Right ventricle myocardium inferior (tissue), 1 donor: ENCODE results near the gene ZG16B. TPM values are rescaled to one million over a fixed set of nuclear protein-coding genes. Genes with fewer than 3 reads are reported as not detected.

Source experiments
- ATAC-seq: fragments of 200-7000 bp; cut with Tn5 transposase; one replicate; pipeline ENCODE4 v1.9.1; 2020; ENCODE audit warnings: mild to moderate bottlenecking, moderate library complexity
- DNase-seq: peaks from one replicate; pipeline ENCODE4 v3.0.0; 2021; ENCODE audit errors: missing footprints
- intact Hi-C: fragments of 100-400 bp; cut with DNase I; formaldehyde crosslinking; loops from one replicate; pipeline ENCODE4 v1.11.0; 2022
- total RNA-seq: library from RNA; stranded (reverse); fragmentation: NEBNext Ultra II Directional; extraction: Animal tissue kit (Norgen Biotek cat#: 25700); gene quantifications from one replicate; pipeline ENCODE4 v1.2.1, GENCODE V29; 2021
- donor health status: DM: no; HTN: yes; CAD: no; lungs with severe emphysema.

The ZG16B gene
- total RNA-seq, 1 donor from 2014 or later: 0.35 TPM

DNA sequence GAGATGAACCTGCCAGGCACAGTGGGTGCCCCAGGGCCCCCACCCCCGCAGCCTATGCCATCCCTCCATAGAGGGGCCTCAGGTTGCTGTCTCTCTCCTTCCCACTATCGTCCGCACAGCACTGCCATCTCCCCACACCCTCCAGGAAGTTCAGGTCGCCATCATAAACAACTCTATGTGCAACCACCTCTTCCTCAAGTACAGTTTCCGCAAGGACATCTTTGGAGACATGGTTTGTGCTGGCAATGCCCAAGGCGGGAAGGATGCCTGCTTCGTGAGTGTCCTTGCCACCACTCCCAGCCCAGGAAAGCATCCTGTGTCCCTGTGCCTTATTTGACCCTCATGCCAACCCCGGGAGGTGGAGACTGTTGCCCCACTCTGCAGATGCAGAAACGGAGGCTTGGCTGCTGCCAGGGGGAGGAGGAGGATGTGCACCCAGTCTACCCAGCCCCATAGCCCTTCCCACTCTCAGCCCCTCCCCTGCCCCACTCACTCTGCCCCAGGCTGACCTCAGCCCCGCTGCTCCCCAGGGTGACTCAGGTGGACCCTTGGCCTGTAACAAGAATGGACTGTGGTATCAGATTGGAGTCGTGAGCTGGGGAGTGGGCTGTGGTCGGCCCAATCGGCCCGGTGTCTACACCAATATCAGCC lies 9.1 kb upstream of the ZG16B start:
- DNase-seq (no peak), ATAC-seq (no peak)
- intact Hi-C loops: no loop called here

DNA sequence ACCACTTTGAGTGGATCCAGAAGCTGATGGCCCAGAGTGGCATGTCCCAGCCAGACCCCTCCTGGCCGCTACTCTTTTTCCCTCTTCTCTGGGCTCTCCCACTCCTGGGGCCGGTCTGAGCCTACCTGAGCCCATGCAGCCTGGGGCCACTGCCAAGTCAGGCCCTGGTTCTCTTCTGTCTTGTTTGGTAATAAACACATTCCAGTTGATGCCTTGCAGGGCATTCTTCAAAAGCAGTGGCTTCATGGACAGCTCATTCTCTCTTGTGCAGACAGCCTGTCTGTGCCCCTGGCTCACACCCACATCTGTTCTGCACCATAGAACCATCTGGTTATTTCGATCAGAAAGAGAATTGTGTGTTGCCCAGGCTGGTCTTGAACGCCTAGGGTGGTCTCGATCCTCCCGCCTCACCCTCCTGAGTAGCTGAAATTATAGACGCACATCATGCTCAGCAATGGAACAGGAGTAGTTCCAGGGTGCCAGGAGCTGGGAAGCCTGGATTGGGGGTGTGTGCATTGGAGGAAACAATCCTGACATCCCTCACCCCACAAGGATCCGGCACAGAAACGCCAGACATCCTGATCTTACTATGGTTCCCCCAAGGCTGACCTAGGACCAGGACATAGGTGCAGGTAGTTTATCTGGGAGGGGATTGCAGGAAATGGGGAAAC lies 8.5 kb upstream of the ZG16B start:
- no peak for DNase-seq
- intact Hi-C loops: no loop called here
- no peak for ATAC-seq

DNA sequence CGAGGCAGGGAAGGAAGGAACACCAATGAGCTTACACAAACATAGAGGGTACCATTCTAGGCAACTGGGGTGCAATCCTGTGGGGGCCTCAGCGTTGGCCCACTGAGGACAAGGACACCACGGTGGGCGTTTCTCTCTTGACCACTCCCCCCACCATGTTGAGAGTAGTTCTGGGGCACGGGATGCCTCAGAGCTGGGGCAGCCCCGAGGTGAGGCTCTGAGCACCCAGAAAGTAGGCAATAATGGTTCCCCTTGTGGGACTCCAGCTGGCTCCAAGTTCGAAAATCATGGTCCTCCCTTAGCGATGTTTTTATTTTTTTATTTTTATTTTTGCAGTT lies 8.0 kb upstream of the ZG16B start:
- no peak for ATAC-seq
- no peak for DNase-seq
- intact Hi-C loops: no loop called here

DNA sequence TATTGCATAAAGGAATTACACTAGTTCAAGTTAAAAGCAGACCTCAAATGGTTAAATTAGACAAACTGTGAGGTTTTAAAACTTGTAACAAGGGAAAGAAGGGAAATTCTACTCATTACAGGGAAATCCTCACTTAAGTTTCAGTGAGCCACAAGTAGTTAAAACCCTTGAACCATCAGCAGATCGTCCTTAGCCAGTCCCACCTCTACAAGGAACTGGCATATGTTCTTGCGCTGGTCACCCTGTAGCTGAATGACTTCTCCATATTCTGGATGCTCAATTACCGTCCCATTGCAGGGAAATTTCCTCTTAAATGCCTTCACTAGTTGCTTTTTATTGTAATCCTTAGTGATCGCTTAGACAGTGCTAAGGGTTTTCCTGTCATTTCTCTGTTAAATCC lies 7.6 kb upstream of the ZG16B start:
- intact Hi-C loops: no loop called here
- ATAC-seq (no peak), DNase-seq (no peak)

DNA sequence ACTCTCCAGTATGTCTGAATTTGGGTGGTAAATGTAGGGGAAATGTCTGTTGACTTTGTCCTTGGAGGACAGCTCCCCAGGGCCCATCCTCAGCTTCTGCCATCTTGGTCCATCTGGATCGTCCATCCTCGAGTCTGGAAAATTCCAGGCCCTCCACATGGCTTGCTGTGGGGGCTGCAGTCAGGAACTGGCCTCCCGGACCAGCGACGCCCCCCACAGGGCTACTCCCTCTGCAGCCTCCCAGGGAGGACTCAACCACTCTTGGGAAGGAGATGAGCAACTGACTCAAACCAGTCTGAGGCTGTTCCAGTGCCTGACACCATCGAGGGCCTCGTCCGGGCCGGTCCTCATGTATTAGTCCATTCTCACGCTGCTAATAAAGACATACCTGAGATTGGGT lies 5.5 kb upstream of the ZG16B start:
- DNase-seq (no peak), ATAC-seq (no peak)
- intact Hi-C loops: no loop called here

DNA sequence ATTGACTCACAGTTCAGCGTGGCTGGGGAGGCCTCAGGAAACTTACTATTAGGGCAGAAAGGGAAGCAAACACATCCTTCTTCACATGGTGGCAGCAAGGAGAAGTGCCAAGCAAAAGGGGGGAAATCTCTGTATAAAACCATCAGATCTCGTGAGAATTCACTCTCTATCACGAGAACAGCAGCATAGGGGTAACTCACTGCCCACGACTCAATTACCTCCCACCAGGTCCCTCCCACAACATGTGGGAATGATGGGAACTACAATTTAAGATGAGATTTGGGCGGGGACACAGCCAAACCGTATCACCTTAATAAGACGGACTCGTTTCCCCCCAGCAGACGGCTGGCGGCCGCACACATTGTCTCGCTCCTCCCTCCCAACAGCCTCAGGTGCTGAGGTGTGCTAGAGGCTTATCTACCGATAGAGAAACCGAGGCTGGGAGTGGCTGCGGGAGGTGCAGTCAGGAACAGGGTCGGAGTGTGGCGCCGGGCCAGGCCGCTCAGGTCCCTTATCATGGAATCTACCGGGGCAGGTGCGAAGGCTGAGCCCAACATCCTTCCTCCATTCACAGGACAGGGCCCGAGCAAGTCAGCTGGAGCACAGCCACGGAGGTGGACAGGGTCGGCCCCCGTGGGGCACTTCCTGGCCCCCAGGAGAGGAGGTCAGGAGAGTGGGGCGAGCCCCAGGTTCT lies 4.9 kb upstream of the ZG16B start:
- ATAC-seq (no peak), DNase-seq (no peak)
- intact Hi-C loops: no loop called here

DNA sequence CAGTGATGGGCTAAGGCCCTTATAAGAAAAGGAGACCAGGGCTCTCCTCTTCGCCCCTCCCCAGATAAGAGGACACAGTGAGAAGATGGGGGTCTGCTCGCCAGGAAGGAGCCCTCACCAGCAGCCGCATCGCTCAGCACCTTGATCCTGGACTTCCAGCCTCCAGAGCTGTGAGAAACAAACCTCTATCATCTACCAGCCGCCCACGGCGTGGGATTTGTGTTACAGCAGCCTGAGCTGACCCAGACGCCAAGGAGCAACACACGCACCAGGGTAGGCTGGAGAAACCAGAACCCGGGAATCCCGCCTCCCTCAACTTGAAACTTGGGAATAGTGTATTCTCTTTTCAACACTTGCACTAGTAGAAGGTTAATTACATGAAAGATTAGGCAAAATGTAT lies 4.2 kb upstream of the ZG16B start:
- intact Hi-C loops: no loop called here
- no peak for ATAC-seq
- no peak for DNase-seq

DNA sequence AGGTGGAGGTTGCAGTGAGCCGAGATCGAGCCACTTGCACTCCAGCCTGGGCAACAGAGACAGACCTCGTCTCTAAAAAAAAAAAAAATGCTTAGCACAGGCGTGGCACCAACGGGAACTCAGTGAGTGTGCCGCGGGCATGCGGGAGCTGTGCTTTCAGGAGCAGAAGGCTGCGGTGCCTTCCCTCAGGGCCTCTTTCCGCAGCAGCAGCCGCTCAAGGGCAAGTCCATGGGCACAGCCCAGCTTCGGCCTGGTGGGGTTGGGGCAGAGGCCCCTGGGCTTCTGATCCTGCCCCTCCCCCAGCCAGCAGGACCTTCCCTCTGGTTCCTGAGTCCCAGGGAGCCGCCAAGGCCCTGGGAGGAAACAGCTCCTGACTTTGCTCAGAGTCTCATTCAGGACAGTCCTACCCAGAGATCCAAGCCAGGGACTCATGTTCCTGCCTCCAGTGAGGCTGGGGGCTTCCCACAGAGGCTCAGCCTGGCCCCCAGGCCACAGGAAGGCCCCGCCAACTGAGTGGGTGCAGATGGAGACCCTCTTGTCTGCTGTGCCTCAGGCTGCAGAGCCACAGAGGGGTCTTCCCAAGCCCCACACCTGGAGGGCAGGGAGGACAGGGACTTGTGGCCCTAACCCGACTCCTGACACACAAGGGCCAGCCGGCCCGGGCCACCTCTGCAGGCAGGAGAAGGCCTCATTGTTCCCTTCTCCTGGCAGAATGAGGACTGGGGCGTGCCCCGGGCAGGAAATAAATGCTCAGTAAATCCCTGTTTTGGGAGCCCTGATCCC lies 3.3 kb upstream of the ZG16B start:
- ATAC-seq (no peak), DNase-seq (no peak)
- intact Hi-C loops: no loop called here

DNA sequence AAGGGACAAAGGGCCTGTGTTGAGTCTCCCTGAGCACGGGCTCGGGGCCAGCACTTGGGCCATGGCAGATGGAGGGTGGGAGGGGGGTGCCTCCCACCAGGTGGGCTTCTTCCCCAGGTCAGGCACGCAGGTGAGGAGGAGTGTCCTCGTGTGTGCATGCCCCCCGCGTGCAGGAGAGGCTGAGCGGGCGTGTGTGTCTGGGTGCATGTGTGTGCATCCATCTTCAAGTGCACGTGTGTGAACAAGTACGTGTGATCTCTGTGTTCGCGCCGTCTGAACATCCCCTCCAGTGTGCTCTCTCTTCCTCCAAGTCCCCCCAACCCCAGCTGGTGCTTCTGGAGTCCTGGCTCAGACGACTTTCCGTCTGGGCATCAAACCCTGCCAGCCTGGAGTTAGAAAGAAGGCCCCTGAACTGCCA lies 2.7 kb upstream of the ZG16B start:
- intact Hi-C loops: no loop called here
- DNase-seq (no peak), ATAC-seq (no peak)

DNA sequence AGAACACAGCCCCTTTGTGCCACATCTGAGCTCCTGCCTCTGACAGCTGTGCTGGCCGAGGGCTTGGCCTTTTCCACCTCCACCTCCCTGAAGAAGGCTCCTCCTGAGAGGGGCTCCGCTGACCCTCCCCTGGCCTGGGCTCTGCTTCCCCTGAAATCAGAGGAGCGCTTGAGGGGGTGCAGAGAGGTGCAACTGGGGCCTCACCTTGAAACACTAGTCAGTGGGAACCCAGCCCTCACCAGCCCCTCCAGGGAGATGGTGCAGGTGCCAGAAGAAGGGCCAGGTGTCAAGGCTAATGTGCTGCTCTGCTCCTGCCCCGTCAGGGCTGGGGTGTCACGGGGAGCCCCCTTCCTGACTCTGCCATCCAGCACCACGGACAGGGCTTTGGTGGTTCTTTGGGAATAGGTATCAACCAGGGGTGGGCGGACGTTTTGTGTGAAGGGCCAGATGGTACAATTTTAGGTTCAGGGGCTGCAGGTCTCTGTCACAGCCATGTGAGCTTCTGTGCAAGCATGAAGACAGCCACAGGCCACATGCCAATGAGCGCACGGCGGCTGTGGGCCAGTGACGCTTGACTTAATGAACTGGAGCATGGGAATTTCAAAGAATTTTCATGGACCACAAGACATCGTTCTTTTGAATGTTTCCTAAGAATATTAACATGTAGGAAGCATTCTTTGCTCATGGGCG lies 2.1 kb upstream of the ZG16B start:
- DNase-seq (no peak), ATAC-seq (no peak)

DNA sequence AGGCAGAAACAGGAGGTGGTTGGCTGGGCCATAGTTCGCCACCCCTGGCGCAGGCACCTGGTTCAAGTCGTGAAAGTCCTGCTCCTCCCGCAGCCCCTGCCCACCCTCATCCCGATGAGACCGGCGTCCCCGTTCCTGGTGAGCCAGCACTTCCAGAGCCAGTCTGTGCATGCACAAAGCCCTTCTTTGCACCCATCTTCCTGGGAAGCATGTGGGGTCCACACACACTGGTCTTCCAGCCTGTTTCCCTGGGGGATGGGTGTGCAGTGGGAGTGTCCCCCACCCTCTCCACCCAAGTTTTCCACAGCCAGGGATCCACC lies 1.6 kb upstream of the ZG16B start:
- intact Hi-C loops: no loop called here
- ATAC-seq: no peak
- DNase-seq: no peak

More for the DNA sequence above, 2.1 kb upstream of the ZG16B start:
- intact Hi-C loops: no loop called here

DNA sequence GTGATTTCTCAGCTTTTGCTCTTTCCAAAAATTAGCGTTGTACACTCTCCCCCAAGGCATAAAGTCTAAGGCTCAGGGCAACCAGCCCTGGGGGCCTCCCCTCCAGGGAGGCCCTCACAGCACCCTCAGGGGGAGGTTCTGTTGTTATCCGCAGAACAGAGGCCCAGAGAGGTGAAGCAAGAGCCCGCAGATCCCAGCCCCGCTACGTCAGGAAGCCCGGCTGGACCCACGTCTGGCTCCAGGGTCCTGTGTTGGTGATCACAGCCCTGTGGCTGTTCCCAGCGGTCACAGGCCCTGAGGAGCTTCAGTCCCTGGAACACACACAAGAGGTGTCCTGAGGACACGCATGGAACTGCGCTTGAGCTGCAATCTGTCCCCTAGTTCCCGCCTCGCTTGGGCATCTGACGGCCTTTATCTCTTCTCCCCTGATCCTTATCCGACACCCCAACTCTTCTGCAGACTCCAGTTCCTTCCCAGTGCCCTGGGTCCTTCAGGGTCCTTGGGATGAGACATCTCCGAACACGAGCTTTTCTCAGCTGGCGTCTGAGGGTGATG lies 1.1 kb upstream of the ZG16B start:
- DNase-seq: no peak
- no peak for ATAC-seq
- intact Hi-C loops: no loop called here

DNA sequence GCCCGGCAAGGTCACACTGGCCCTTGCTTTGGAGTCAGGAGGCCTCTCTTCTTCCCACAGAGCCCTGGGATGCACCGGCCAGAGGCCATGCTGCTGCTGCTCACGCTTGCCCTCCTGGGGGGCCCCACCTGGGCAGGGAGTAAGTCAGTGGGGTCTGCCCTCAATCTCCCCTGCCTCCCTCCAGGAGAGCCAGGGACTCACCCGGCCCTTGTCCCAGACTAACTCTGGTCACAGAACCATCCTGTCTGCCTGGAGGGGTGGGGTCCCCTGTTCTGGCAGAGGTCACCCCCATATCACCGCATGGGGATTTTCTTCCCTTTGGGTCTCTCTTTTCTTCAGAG lies 222 bp downstream of the ZG16B start:
- DNase-seq (no peak), ATAC-seq (no peak)
- intact Hi-C loops: no loop called here

DNA sequence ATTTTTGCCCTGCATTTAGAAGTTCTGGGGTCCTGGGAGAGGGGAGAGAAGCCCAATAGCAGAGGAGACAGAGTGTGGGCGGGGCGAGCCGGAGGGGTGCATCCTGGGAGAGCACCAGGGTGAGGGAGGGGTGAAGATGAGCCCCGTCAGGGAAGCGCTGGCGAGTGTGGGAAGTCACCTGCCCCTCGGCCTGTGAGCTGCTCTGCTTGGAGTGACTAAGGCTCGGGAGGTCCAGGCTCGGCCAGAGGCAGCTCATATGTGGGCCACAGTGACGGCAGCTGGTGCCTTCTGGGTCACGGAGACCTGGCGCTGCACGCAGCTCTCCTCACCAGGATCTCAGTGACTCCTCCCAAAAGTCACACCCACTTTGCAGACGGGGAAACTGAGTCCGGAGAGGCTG lies 1.1 kb downstream of the ZG16B start:
- intact Hi-C loops: no loop called here
- ATAC-seq (no peak), DNase-seq (no peak)

DNA sequence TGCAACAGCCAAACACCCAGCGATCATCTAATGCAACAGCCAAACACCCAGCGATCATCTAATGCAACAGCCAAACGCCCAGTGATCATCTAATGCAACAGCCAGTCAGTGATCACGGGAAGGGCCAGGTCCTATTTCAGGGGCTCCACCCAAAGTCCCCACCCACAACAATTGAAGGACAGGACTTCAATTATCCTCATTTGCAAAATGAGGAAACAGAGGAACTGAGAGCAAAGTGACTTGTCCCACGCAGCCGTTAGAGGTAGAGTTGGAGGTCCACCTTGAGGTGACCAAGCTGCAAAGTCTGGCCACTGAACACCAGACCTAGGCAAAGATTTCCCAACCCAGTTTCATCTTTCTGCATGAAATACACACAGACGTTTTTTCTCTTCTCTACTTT lies 3.7 kb downstream of the ZG16B start:
- DNase-seq (no peak), ATAC-seq (no peak)
- intact Hi-C loops: no loop called here

DNA sequence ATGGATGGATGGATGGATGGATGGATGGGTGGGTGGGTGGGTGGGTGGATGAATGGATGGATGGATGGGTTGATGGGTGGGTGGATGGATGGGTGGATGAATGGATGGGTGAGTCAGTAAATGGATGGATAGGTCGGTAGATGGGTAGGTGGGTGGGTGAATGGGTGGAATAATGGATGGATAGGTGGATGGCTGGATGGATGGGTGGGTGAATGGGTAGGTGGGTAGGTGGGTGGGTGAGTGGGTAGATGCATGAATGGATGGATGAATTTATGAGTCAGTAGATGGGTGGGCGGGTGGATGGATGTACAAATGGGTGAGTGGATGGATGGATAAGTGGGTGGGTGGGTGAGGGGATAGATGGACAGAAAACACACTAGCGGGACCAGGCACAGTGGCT lies 4.9 kb downstream of the ZG16B start:
- DNase-seq (no peak), ATAC-seq (no peak)
- intact Hi-C loops: no loop called here

DNA sequence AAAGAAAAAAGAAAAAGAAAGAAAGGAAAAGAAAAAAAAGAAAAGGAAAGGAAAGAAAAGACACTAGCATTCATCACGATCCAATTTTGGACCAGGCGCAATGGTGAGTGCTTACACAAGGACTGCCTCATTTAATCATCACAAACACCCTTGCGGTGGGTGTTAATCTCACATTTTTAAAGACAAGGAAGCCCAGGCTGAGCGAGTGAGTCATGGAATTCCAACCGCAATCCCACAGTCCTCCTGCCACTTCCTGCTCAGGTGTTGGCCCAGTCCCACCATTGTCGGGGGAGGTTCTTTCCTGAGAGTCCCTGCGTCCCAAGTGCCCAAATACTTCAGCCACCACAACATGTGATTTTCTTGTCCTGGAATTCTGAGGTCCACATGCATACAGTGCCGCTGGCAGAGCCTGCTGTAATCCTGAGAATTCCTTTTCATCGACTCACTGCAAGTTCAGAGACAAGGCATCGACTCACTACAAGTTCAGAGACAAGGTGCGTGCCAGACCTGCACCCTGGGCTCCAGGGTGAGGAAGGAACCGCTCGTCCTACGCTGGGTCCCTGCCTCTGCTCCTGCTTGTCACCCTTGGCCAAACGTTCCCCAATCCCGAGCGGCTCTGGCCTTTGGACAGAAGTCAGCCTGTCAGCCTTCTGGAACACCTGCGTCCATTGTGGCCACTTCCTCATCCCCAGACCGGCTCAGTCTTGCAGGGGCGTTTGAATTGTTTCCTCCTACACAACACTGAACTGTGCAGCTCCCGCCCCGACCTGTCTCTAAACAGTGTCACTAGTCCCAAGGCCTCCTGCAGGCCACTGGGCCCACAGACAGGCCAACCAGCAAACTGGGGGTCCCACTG lies 5.8 kb downstream of the ZG16B start:
- no peak for ATAC-seq
- intact Hi-C loops: no loop called here
- DNase-seq: no peak
